Liver (tissue), 9 donors: Measurements from ENCODE around the gene KRTAP5-3. TPM values are rescaled to one million over a fixed set of nuclear protein-coding genes. Genes with fewer than 3 reads are reported as not detected.
"Not testable (repeated sequence)": the region's sequence is repeated elsewhere in the genome, so short reads cannot be mapped to it uniquely, and the experiment has no call there.

ENCODE experiments used
- DNase-seq: peaks from one replicate; pipeline ENCODE4 v3.0.0-alpha.2; 2017; ENCODE audit warnings: low spot score
- H3K27ac ChIP-seq, 2 donors: one replicate each; pipeline ENCODE4 v1.7.0; 2013; ENCODE audit warnings: inconsistent platforms in 2 of 2, low read length in 2 of 2, control low read depth in 1 of 2, low read depth in 1 of 2, mild to moderate bottlenecking in 1 of 2
- H3K27me3 ChIP-seq, 4 donors: one replicate each; pipeline versions ENCODE4 v1.6.1 to v1.7.0; 2013; ENCODE audit warnings: low read length in 3 of 4, inconsistent platforms in 1 of 4, mild to moderate bottlenecking in 1 of 4, moderate library complexity in 1 of 4; ENCODE audit not compliant: control insufficient read depth in 4 of 4, insufficient read depth in 4 of 4
- H3K36me3 ChIP-seq, 4 donors: one replicate each; pipeline versions ENCODE4 v1.6.1 to v1.7.0; 2013; ENCODE audit warnings: low read length in 3 of 4, mild to moderate bottlenecking in 3 of 4, low read depth in 1 of 4, moderate library complexity in 1 of 4; ENCODE audit not compliant: control insufficient read depth in 4 of 4, insufficient read depth in 3 of 4
- H3K4me1 ChIP-seq, 4 donors: one replicate each; pipeline versions ENCODE4 v1.6.1 to v1.7.0; 2013; ENCODE audit warnings: low read length in 3 of 4, mild to moderate bottlenecking in 3 of 4, moderate library complexity in 1 of 4; ENCODE audit not compliant: control insufficient read depth in 4 of 4, insufficient read depth in 4 of 4
- H3K4me3 ChIP-seq, 3 donors: one replicate each; pipeline versions ENCODE4 v1.6.1 to v1.7.0; 2013; ENCODE audit warnings: low read length in 3 of 3, control low read depth in 1 of 3, low read depth in 1 of 3, mild to moderate bottlenecking in 1 of 3
- H3K9ac ChIP-seq, 2 donors: one replicate each; pipeline ENCODE4 v1.7.0; 2013; ENCODE audit warnings: low read length in 2 of 2, mild to moderate bottlenecking in 2 of 2, moderate library complexity in 2 of 2, control low read depth in 1 of 2, low read depth in 1 of 2
- H3K9me3 ChIP-seq, 4 donors: one replicate each; pipeline versions ENCODE4 v1.6.1 to v1.7.0; 2013; ENCODE audit warnings: low read length in 3 of 4; ENCODE audit not compliant: control insufficient read depth in 4 of 4
- ATF3 ChIP-seq: IDR thresholded peaks from 2 replicates; pipeline ENCODE4 v1.6.1; 2016; ENCODE audit warnings: antibody characterized with exemption
- EGR1 ChIP-seq, 2 donors: IDR thresholded peaks; 2 replicates each; pipeline ENCODE4 v1.6.1; 2016 to 2018; ENCODE audit warnings: antibody characterized with exemption in 2 of 2, low read depth in 2 of 2
- FOXA2 ChIP-seq: IDR thresholded peaks from 2 replicates; pipeline ENCODE4 v1.6.1; 2016; ENCODE audit warnings: antibody characterized with exemption
- GABPA ChIP-seq, 2 donors: IDR thresholded peaks in 1 of 2; conservative IDR thresholded peaks in 1 of 2; 2 replicates each; pipeline ENCODE4 v1.6.1; 2016; ENCODE audit warnings: antibody characterized with exemption in 2 of 2, mild to moderate bottlenecking in 1 of 2, moderate library complexity in 1 of 2
- HNF4A ChIP-seq, 2 donors: conservative IDR thresholded peaks; 2 replicates each; pipeline ENCODE4 v1.6.1; 2016; ENCODE audit warnings: antibody characterized with exemption in 2 of 2, mild to moderate bottlenecking in 2 of 2
- HNF4G ChIP-seq: IDR thresholded peaks from 2 replicates; pipeline ENCODE4 v1.6.1; 2016; ENCODE audit warnings: antibody characterized with exemption
- MAX ChIP-seq: IDR thresholded peaks from 2 replicates; pipeline ENCODE4 v1.6.1; 2016; ENCODE audit warnings: antibody characterized with exemption
- REST ChIP-seq: IDR thresholded peaks from 2 replicates; pipeline ENCODE4 v1.6.1; 2016; ENCODE audit warnings: antibody characterized with exemption, mild to moderate bottlenecking
- RXRA ChIP-seq, 2 donors: IDR thresholded peaks; 2 replicates each; pipeline ENCODE4 v1.6.1; 2017 to 2018; ENCODE audit warnings: antibody characterized with exemption in 2 of 2, mild to moderate bottlenecking in 1 of 2
- YY1 ChIP-seq: IDR thresholded peaks from 2 replicates; pipeline ENCODE4 v1.6.1; 2016; ENCODE audit warnings: antibody characterized with exemption, mild to moderate bottlenecking
- ZBTB33 ChIP-seq: IDR thresholded peaks from 2 replicates; pipeline ENCODE4 v1.6.1; 2016; ENCODE audit warnings: antibody characterized with exemption
- WGBS: extraction: QIAGEN DNeasy Blood & Tissue Kit; methylation state at CpG from one replicate; pipeline ENCODE4 v1.1.7; 2013; 5-methylcytosine and 5-hydroxymethylcytosine counted together
- polyA plus RNA-seq, 2 donors: library from polyadenylated mRNA; stranded (reverse) in 1 of 2; unstranded in 1 of 2; fragments of 200-250 nt in 1 of 2; fragments of >200 nt in 1 of 2; fragmentation: Nextera tagmentation in 1 of 2; extraction: Ambion mirVana in 1 of 2; gene quantifications; one replicate each; pipeline versions ENCODE4 v1.2.1 to v1.2.3, GENCODE V29; 2013 to 2015
- total RNA-seq, 2 donors: library from RNA; depleted of rRNA; stranded (reverse); fragments of >200 nt; gene quantifications; one replicate each; pipeline ENCODE4 v1.2.3, GENCODE V29; 2014
- donor health status: healthy.
- donor health status: healthy.
- donor health status: healthy.
- donor health status: healthy.
- donor health status: healthy.

The KRTAP5-3 gene
- total and polyA plus RNA-seq, 4 donors: not detected

GRCh38 chr11:1607901-1608300 lies 362 bp downstream of the KRTAP5-3 start:
- H3K27ac ChIP-seq, DNase-seq, H3K9me3 ChIP-seq, H3K9ac ChIP-seq, H3K4me1 ChIP-seq, H3K27me3 ChIP-seq, H3K4me3 ChIP-seq, H3K36me3 ChIP-seq: not testable (repeated sequence)
- 53% methylated on average over 5 of the region's 5 CpGs for WGBS

GRCh38 chr11:1607156-1607845 lies 962 bp downstream of the KRTAP5-3 start:
- H3K9ac ChIP-seq, H3K36me3 ChIP-seq, H3K4me1 ChIP-seq, H3K4me3 ChIP-seq, H3K9me3 ChIP-seq, DNase-seq, H3K27ac ChIP-seq, H3K27me3 ChIP-seq: not testable (repeated sequence)
- 35% methylated on average over 18 of the region's 18 CpGs for WGBS

GRCh38 chr11:1605923-1606322 lies 2.3 kb downstream of the KRTAP5-3 start:
- not testable (repeated sequence) for DNase-seq, H3K36me3 ChIP-seq, H3K27ac ChIP-seq, H3K4me3 ChIP-seq, H3K9me3 ChIP-seq, H3K27me3 ChIP-seq, H3K9ac ChIP-seq, H3K4me1 ChIP-seq
- WGBS: 86% methylated on average over 13 of the region's 13 CpGs

GRCh38 chr11:1604711-1605110 lies 3.6 kb downstream of the KRTAP5-3 start:
- Histone ChIP-seq H3K27me3 (peaks cover 0 to 4% (median 0%) of the 10 kb centered on the region in 4 donors), H3K4me1 (no peaks in the 10 kb centered on the region), H3K4me3 (no peak overlapping the region), H3K27ac (no peak overlapping the region), H3K9me3 (no peaks in the 10 kb centered on the region), H3K36me3 (no peaks in the 10 kb centered on the region), H3K9ac (no peak overlapping the region)
- WGBS: 92% methylated on average over 7 of the region's 7 CpGs
- TF ChIP-seq HNF4A (conservative IDR thresholded peaks at IDR 0.05) (no peak), EGR1 (IDR thresholded peaks at IDR 0.05; ENCODE audit: low read depth in 2 of 2) (no peak), FOXA2 (no peak), GABPA (IDR thresholded peaks at IDR 0.05 in 1 of 2, conservative IDR thresholded peaks at IDR 0.05 in 1 of 2) (no peak), HNF4G (no peak), ATF3 (no peak), YY1 (no peak), MAX (no peak), ZBTB33 (no peak), REST (no peak), RXRA (IDR thresholded peaks at IDR 0.05) (no peak)
- no peak for DNase-seq
